ENCODE measurements around the gene HOXB8. TPM values are rescaled to one million over a fixed set of nuclear protein-coding genes. Genes with fewer than 3 reads are reported as not detected.

The HOXB8 gene
- total and polyA plus RNA-seq, 2 donors (not counting 1 experiment from before 2014, with no cell fraction given), result 0.33 to 2.0 TPM

DNA sequence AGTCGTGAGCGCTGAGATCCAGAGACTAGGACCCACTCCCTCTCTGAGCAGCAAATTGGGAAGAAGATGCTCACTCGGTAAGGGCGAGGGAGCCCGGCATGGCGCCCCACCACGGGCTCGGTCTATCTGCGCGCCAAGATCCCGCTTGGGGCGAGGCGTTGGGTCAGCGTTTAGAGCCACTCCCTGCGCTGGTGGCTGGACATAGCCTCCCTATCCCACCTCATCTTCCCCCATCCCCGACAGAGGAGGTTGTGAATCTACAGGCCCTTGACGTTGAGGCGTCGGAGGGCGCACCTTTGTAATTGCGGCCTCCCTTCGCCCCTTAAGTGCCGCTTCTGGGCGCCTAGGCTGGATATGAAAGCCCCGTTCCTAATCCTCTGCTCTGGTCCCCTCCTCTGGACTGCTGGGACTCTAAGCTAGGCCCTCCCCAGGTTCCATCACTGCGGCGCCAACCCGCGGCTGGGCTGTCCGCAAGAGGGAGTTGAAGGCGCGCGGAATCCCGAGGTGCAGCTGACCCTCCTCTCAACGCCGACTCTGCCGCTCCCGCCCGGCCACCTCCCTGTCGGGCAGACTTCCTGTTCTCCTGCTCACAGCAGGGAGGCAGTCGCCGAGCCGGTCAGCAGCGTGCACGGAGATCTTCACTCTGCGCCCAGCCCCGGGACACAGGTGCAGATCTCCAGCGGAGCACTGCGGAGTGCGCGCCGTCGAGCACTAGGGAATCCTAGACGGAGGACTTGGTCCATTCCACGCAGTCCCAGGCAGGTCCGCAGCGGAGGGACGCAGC lies 27.2 kb upstream of the HOXB8 start:
- no peak overlapping the region for H2AFZ ChIP-seq (ENCODE audit: low read length)
- no peaks in the 10 kb centered on the region for H3K36me3 ChIP-seq (ENCODE audit: control insufficient read depth, insufficient read depth, low read length)
- H4K20me1 ChIP-seq (ENCODE audit: control insufficient read depth, extremely low read depth, insufficient read depth, low read length), result no peaks in the 10 kb centered on the region
- H3K79me2 ChIP-seq (ENCODE audit: control insufficient read depth, insufficient read depth, low read length), result no peaks in the 10 kb centered on the region
- H3K4me2 ChIP-seq (ENCODE audit: extremely low read depth, insufficient read depth, low read length), result no peak overlapping the region
- H3K27ac ChIP-seq (ENCODE audit: insufficient read depth, low read length), result no peak overlapping the region
- no peaks in the 10 kb centered on the region for H3K9me3 ChIP-seq (ENCODE audit: control insufficient read depth, insufficient read depth, low read depth, low read length)
- TF ChIP-seq EZH2 (IDR thresholded peaks at IDR 0.05; ENCODE audit: low read length, missing control alignments), result peak; percentile 96
- TF ChIP-seq, protein P1, sequence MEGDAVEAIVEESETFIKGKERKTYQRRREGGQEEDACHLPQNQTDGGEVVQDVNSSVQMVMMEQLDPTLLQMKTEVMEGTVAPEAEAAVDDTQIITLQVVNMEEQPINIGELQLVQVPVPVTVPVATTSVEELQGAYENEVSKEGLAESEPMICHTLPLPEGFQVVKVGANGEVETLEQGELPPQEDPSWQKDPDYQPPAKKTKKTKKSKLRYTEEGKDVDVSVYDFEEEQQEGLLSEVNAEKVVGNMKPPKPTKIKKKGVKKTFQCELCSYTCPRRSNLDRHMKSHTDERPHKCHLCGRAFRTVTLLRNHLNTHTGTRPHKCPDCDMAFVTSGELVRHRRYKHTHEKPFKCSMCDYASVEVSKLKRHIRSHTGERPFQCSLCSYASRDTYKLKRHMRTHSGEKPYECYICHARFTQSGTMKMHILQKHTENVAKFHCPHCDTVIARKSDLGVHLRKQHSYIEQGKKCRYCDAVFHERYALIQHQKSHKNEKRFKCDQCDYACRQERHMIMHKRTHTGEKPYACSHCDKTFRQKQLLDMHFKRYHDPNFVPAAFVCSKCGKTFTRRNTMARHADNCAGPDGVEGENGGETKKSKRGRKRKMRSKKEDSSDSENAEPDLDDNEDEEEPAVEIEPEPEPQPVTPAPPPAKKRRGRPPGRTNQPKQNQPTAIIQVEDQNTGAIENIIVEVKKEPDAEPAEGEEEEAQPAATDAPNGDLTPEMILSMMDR (conservative IDR thresholded peaks at IDR 0.05 in 1 of 2, IDR thresholded peaks at IDR 0.05 in 1 of 2; ENCODE audit: low read depth in 1 of 2, low read length in 2 of 2), result no peak
- no peak overlapping the region for H3K4me3 ChIP-seq (replicated peaks in 1 of 4; ENCODE audit: control extremely low read depth in 1 of 4, insufficient read depth in 1 of 4, low read depth in 3 of 4, low read length in 4 of 4)
- peaks cover 91% of the 10 kb centered on the region for H3K27me3 ChIP-seq (ENCODE audit: control insufficient read depth, insufficient read depth, low read length)
- DNase-seq (ENCODE audit: low read depth in 2 of 2), result no peak
- no peaks in the 10 kb centered on the region for H3K4me1 ChIP-seq (ENCODE audit: control insufficient read depth, extremely low read depth, insufficient read depth, low read length)
- no peak overlapping the region for H3K9ac ChIP-seq (ENCODE audit: insufficient read depth, low read length)

DNA sequence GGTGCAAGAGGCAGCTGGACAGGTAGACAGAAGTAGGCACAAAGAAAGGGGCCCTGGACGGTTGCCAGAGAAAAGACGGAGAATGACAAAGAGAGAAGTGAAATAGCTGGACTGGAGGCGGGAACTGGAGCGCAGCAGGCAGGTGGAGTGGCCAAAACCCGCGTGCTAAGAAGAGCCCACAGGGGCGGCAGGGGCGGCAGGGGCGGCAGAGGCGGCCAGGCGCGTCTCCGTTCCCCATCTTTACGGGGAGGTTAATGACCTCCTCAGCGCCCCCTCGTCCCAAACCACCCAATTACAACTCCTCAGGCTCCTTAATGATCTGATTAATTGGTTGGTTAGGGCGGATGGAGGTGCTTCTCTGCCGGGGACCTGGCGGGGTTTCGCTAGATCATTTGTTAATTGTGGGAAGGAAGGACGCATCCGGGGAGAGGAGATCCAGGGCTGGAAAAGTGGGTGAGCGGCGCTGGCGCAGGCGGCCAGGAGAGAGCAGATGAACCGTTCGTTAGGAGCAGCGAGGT lies 26.5 kb upstream of the HOXB8 start:
- TF ChIP-seq, protein P1 (conservative IDR thresholded peaks at IDR 0.05 in 1 of 2, IDR thresholded peaks at IDR 0.05 in 1 of 2; ENCODE audit: low read depth in 1 of 2, low read length in 2 of 2), result no peak
- no peak for TF ChIP-seq EZH2 (IDR thresholded peaks at IDR 0.05; ENCODE audit: low read length, missing control alignments)
- no peak overlapping the region for H2AFZ ChIP-seq (ENCODE audit: low read length)
- no peaks in the 10 kb centered on the region for H3K4me1 ChIP-seq (ENCODE audit: control insufficient read depth, extremely low read depth, insufficient read depth, low read length)
- H3K36me3 ChIP-seq (ENCODE audit: control insufficient read depth, insufficient read depth, low read length), result no peaks in the 10 kb centered on the region
- no peaks in the 10 kb centered on the region for H4K20me1 ChIP-seq (ENCODE audit: control insufficient read depth, extremely low read depth, insufficient read depth, low read length)
- no peak for DNase-seq (ENCODE audit: low read depth in 2 of 2)
- H3K79me2 ChIP-seq (ENCODE audit: control insufficient read depth, insufficient read depth, low read length), result no peaks in the 10 kb centered on the region
- H3K9ac ChIP-seq (ENCODE audit: insufficient read depth, low read length), result no peak overlapping the region
- no peak overlapping the region for H3K27ac ChIP-seq (ENCODE audit: insufficient read depth, low read length)
- no peak overlapping the region for H3K4me2 ChIP-seq (ENCODE audit: extremely low read depth, insufficient read depth, low read length)
- H3K27me3 ChIP-seq (ENCODE audit: control insufficient read depth, insufficient read depth, low read length), result peaks cover 95% of the 10 kb centered on the region
- no peak overlapping the region for H3K4me3 ChIP-seq (replicated peaks in 1 of 4; ENCODE audit: control extremely low read depth in 1 of 4, insufficient read depth in 1 of 4, low read depth in 3 of 4, low read length in 4 of 4)
- H3K9me3 ChIP-seq (ENCODE audit: control insufficient read depth, insufficient read depth, low read depth, low read length), result no peaks in the 10 kb centered on the region

DNA sequence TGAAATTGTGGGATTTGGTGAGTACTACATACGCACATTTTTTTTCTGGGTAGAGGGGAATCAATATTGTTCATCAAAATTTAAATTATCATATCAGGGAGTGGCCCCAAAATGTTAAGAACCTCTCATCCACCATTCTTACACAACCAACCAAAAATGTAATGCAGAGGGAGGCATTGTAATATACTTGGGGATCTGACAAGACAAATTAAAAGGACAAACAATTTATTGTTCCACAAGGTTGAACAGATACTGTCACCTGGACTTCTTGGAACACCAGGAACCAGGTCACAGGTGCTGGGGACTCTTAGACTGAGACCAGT lies 25.7 kb upstream of the HOXB8 start:
- no peaks in the 10 kb centered on the region for H3K4me1 ChIP-seq (ENCODE audit: control insufficient read depth, extremely low read depth, insufficient read depth, low read length)
- no peak overlapping the region for H3K27ac ChIP-seq (ENCODE audit: insufficient read depth, low read length)
- H3K79me2 ChIP-seq (ENCODE audit: control insufficient read depth, insufficient read depth, low read length), result no peaks in the 10 kb centered on the region
- no peak overlapping the region for H3K9ac ChIP-seq (ENCODE audit: insufficient read depth, low read length)
- H3K9me3 ChIP-seq (ENCODE audit: control insufficient read depth, insufficient read depth, low read depth, low read length), result no peaks in the 10 kb centered on the region
- H3K36me3 ChIP-seq (ENCODE audit: control insufficient read depth, insufficient read depth, low read length), result no peaks in the 10 kb centered on the region
- H3K4me3 ChIP-seq (replicated peaks in 1 of 4; ENCODE audit: control extremely low read depth in 1 of 4, insufficient read depth in 1 of 4, low read depth in 3 of 4, low read length in 4 of 4), result no peak overlapping the region
- no peak for DNase-seq (ENCODE audit: low read depth in 2 of 2)
- H4K20me1 ChIP-seq (ENCODE audit: control insufficient read depth, extremely low read depth, insufficient read depth, low read length), result no peaks in the 10 kb centered on the region
- peaks cover 93% of the 10 kb centered on the region for H3K27me3 ChIP-seq (ENCODE audit: control insufficient read depth, insufficient read depth, low read length)
- no peak overlapping the region for H2AFZ ChIP-seq (ENCODE audit: low read length)
- TF ChIP-seq EZH2 (IDR thresholded peaks at IDR 0.05; ENCODE audit: low read length, missing control alignments), result no peak
- TF ChIP-seq, protein P1 (conservative IDR thresholded peaks at IDR 0.05 in 1 of 2, IDR thresholded peaks at IDR 0.05 in 1 of 2; ENCODE audit: low read depth in 1 of 2, low read length in 2 of 2), result no peak
- H3K4me2 ChIP-seq (ENCODE audit: extremely low read depth, insufficient read depth, low read length), result no peak overlapping the region

Data from fibroblast of lung (primary cell).